ENCODE results near the gene R3HDML. TPM values are rescaled to one million over a fixed set of nuclear protein-coding genes. Genes with fewer than 3 reads are reported as not detected.

The R3HDML gene
- total and polyA plus RNA-seq, 2 of the 13 experiments (the other 11 are each of a cell fraction or from before 2014, with no cell fraction given), result not detected

DNA sequence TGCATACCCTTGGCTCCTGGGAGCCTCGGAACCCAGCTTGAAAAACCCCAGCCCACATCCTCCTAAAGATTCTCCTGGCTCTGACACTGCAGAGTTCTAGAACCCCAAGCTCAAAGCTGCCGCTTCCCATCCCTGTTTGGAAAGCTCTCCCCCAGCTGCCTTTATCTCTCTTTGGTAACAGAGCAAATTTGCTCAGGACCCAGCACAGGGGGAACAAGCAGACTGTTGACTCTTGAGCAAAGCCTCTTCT is 57.5 kb downstream of the R3HDML start (continued):
- TF ChIP-seq GTF3A (CRISPR knock-in tag; conservative IDR thresholded peaks at IDR 0.05) (0 out of 2 replicates have a peak, but pooled peaks have one; percentile 21), KDM6A (CRISPR knock-in tag; IDR thresholded peaks at IDR 0.05; ENCODE audit: low read depth) (peak; percentile 100; the same call in 1 of the 2 replicates), KDM5A (IDR thresholded peaks at IDR 0.05; ENCODE audit: borderline replicate concordance, low read length) (no peak), GATA4 (IDR thresholded peaks at IDR 0.05; ENCODE audit: borderline replicate concordance, low read depth) (peak; percentile 100), MYC (CRISPR knock-in tag; IDR thresholded peaks at IDR 0.05; ENCODE audit: borderline replicate concordance) (no peak), MTF1 (CRISPR knock-in tag; IDR thresholded peaks at IDR 0.05) (peak; percentile 85; the same call in 1 of the 2 replicates), DPF2 (CRISPR knock-in tag; IDR thresholded peaks at IDR 0.05; ENCODE audit: borderline replicate concordance, low read depth) (peak; percentile 100; the same call in 1 of the 2 replicates), SNAI1 (CRISPR knock-in tag; IDR thresholded peaks at IDR 0.05; ENCODE audit: borderline replicate concordance) (no peak; the same call in 1 of the 2 replicates), ZNF674 (CRISPR knock-in tag; IDR thresholded peaks at IDR 0.05; ENCODE audit: low read depth) (0 out of 2 replicates have a peak, but pooled peaks have one; percentile 86), ZNF20 (CRISPR knock-in tag; IDR thresholded peaks at IDR 0.05) (no peak), CBX2 (IDR thresholded peaks at IDR 0.05; ENCODE audit: low read depth, low read length) (no peak), CBX2 (CRISPR knock-in tag; IDR thresholded peaks at IDR 0.05; ENCODE audit: low read depth) (no peak), SRF (IDR thresholded peaks at IDR 0.05; ENCODE audit: low read depth, low read length) (peak; percentile 71)
- TF ChIP-seq, protein P1, sequence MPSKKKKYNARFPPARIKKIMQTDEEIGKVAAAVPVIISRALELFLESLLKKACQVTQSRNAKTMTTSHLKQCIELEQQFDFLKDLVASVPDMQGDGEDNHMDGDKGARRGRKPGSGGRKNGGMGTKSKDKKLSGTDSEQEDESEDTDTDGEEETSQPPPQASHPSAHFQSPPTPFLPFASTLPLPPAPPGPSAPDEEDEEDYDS (CRISPR knock-in tag; IDR thresholded peaks at IDR 0.05), result peak; percentile 83
- TF ChIP-seq, protein P2, sequence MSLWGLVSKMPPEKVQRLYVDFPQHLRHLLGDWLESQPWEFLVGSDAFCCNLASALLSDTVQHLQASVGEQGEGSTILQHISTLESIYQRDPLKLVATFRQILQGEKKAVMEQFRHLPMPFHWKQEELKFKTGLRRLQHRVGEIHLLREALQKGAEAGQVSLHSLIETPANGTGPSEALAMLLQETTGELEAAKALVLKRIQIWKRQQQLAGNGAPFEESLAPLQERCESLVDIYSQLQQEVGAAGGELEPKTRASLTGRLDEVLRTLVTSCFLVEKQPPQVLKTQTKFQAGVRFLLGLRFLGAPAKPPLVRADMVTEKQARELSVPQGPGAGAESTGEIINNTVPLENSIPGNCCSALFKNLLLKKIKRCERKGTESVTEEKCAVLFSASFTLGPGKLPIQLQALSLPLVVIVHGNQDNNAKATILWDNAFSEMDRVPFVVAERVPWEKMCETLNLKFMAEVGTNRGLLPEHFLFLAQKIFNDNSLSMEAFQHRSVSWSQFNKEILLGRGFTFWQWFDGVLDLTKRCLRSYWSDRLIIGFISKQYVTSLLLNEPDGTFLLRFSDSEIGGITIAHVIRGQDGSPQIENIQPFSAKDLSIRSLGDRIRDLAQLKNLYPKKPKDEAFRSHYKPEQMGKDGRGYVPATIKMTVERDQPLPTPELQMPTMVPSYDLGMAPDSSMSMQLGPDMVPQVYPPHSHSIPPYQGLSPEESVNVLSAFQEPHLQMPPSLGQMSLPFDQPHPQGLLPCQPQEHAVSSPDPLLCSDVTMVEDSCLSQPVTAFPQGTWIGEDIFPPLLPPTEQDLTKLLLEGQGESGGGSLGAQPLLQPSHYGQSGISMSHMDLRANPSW (CRISPR knock-in tag; IDR thresholded peaks at IDR 0.05; ENCODE audit: borderline replicate concordance), result no peak
- TF ChIP-seq, protein P3, sequence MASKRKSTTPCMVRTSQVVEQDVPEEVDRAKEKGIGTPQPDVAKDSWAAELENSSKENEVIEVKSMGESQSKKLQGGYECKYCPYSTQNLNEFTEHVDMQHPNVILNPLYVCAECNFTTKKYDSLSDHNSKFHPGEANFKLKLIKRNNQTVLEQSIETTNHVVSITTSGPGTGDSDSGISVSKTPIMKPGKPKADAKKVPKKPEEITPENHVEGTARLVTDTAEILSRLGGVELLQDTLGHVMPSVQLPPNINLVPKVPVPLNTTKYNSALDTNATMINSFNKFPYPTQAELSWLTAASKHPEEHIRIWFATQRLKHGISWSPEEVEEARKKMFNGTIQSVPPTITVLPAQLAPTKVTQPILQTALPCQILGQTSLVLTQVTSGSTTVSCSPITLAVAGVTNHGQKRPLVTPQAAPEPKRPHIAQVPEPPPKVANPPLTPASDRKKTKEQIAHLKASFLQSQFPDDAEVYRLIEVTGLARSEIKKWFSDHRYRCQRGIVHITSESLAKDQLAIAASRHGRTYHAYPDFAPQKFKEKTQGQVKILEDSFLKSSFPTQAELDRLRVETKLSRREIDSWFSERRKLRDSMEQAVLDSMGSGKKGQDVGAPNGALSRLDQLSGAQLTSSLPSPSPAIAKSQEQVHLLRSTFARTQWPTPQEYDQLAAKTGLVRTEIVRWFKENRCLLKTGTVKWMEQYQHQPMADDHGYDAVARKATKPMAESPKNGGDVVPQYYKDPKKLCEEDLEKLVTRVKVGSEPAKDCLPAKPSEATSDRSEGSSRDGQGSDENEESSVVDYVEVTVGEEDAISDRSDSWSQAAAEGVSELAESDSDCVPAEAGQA (IDR thresholded peaks at IDR 0.05; ENCODE audit: low read depth), result peak; percentile 79
- TF ChIP-seq, protein P3 (CRISPR knock-in tag; IDR thresholded peaks at IDR 0.05; ENCODE audit: borderline replicate concordance), result peak; percentile 82; the same call in 1 of the 2 replicates
- TF ChIP-seq, protein P4, sequence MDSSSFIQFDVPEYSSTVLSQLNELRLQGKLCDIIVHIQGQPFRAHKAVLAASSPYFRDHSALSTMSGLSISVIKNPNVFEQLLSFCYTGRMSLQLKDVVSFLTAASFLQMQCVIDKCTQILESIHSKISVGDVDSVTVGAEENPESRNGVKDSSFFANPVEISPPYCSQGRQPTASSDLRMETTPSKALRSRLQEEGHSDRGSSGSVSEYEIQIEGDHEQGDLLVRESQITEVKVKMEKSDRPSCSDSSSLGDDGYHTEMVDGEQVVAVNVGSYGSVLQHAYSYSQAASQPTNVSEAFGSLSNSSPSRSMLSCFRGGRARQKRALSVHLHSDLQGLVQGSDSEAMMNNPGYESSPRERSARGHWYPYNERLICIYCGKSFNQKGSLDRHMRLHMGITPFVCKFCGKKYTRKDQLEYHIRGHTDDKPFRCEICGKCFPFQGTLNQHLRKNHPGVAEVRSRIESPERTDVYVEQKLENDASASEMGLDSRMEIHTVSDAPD (CRISPR knock-in tag; IDR thresholded peaks at IDR 0.05), result peak; percentile 100

Measured in HepG2 (cell line).